WTC11 (cell line): ENCODE data around the gene ADAM17.

ENCODE experiments used
- CREB1 ChIP-seq: sonication (generic); formaldehyde crosslinking; IDR thresholded peaks from 2 replicates; pipeline ENCODE4 v1.8.0; 2023; ENCODE audit warnings: mild to moderate bottlenecking, missing genetic modification reagents
- IRF2 ChIP-seq: sonication (generic); formaldehyde crosslinking; IDR thresholded peaks from 2 replicates; pipeline ENCODE4 v1.8.0; 2022; ENCODE audit warnings: low read depth, missing genetic modification reagents, borderline replicate concordance
- MYBL2 ChIP-seq: sonication (generic); formaldehyde crosslinking; IDR thresholded peaks from 2 replicates; pipeline ENCODE4 v1.8.1; 2023; ENCODE audit warnings: mild to moderate bottlenecking, moderate library complexity, missing genetic modification reagents
- NFE2L1 ChIP-seq: sonication (generic); formaldehyde crosslinking; IDR thresholded peaks from 2 replicates; pipeline ENCODE4 v1.8.1; 2023; ENCODE audit warnings: missing genetic modification reagents
- SMAD4 ChIP-seq: sonication (generic); formaldehyde crosslinking; IDR thresholded peaks from 2 replicates; pipeline ENCODE4 v1.8.0; 2022; ENCODE audit warnings: mild to moderate bottlenecking, missing genetic modification reagents
- TEAD4 ChIP-seq: sonication (generic); formaldehyde crosslinking; IDR thresholded peaks from 2 replicates; pipeline ENCODE4 v1.8.0; 2022; ENCODE audit warnings: mild to moderate bottlenecking, missing genetic modification reagents
- TF ChIP-seq, protein P1 (sequence below): fragments of 200-600 bp; IDR thresholded peaks from 2 replicates; pipeline ENCODE4 v1.8.0; 2022; ENCODE audit warnings: antibody characterized with exemption
- TF ChIP-seq, protein P2 (sequence below): sonication (generic); formaldehyde crosslinking; IDR thresholded peaks from 2 replicates; pipeline ENCODE4 v1.8.1; 2022; ENCODE audit warnings: low read depth, missing genetic modification reagents, borderline replicate concordance

DNA sequence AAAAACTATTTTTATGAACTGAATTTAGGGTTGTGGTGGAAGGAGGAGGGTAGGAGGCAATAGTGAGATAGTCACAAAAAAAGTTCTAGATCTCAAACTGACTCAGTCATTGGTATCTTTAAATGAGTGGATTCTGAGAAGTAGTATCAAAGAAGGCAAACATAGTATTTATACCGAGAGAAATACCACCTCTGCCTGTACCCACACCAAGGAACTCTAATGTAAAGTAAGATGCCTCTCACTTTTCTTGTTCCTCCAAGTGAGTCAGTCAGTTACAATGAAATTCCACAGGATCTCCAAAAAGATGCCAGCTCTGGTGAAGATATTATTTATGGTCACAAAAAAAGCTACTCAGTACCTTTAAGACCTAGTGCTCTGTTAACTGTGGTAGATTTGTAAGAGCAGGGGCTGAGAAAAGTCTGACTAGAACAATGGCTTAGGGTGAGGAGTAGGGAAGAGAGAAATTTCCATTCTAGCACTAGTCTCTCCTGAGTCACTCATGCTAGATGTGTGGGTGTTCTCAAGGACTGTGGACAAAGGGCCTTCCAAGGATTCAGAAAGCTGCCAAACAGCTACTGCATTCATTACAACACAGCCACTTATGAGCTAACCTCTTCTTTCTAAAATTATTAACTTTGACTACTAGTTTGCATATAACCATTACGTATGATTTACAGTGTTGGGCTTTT is 38.9 kb upstream of the ADAM17 start:
- TF ChIP-seq SMAD4 (CRISPR knock-in tag) (no peak), IRF2 (CRISPR knock-in tag) (no peak), CREB1 (no peak), MYBL2 (CRISPR knock-in tag) (no peak), TEAD4 (CRISPR knock-in tag) (no peak), NFE2L1 (CRISPR knock-in tag) (no peak)
- TF ChIP-seq, protein P1, sequence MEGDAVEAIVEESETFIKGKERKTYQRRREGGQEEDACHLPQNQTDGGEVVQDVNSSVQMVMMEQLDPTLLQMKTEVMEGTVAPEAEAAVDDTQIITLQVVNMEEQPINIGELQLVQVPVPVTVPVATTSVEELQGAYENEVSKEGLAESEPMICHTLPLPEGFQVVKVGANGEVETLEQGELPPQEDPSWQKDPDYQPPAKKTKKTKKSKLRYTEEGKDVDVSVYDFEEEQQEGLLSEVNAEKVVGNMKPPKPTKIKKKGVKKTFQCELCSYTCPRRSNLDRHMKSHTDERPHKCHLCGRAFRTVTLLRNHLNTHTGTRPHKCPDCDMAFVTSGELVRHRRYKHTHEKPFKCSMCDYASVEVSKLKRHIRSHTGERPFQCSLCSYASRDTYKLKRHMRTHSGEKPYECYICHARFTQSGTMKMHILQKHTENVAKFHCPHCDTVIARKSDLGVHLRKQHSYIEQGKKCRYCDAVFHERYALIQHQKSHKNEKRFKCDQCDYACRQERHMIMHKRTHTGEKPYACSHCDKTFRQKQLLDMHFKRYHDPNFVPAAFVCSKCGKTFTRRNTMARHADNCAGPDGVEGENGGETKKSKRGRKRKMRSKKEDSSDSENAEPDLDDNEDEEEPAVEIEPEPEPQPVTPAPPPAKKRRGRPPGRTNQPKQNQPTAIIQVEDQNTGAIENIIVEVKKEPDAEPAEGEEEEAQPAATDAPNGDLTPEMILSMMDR = no peak
- TF ChIP-seq, protein P2, sequence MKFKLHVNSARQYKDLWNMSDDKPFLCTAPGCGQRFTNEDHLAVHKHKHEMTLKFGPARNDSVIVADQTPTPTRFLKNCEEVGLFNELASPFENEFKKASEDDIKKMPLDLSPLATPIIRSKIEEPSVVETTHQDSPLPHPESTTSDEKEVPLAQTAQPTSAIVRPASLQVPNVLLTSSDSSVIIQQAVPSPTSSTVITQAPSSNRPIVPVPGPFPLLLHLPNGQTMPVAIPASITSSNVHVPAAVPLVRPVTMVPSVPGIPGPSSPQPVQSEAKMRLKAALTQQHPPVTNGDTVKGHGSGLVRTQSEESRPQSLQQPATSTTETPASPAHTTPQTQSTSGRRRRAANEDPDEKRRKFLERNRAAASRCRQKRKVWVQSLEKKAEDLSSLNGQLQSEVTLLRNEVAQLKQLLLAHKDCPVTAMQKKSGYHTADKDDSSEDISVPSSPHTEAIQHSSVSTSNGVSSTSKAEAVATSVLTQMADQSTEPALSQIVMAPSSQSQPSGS (CRISPR knock-in tag) = no peak
